ENCODE data around the gene RIC8A.
A peak's percentile ranks its signal among the peaks of the same experiment; 100 is the strongest.
"Not testable (repeated sequence)": the region's sequence is repeated elsewhere in the genome, so short reads cannot be mapped to it uniquely, and the experiment has no call there.

RIC8A gene

DNA sequence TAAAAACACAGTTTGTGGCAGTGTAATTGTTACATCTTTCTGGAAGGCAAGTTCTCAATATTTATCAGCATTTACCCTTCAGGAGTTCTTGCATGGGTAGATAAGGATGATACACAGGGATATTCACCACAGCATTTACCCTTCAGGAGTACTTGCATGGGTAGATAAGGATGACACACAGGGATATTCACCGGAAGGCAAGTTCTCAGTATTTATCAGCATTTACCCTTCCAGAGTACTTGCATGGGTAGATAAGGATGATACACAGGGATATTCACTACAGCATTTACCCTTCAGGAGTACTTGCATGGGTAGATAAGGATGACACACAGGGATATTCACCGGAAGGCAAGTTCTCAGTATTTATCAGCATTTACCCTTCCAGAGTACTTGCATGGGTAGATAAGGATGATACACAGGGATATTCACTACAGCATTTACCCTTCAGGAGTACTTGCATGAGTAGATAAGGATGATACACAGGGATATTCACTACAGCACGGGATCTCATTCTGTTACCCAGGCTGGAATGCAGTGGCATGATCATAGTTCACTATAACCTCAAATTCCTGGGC is 13.2 kb downstream of the RIC8A start:
- DNase-seq = not testable (repeated sequence)

- no peak for DNase-seq
Measured at GRCh38 chr11:221539-221938, 14.0 kb downstream of the RIC8A start.

GRCh38 chr11:221998-222789 is 14.7 kb downstream of the RIC8A start:
- no peak for DNase-seq

DNA sequence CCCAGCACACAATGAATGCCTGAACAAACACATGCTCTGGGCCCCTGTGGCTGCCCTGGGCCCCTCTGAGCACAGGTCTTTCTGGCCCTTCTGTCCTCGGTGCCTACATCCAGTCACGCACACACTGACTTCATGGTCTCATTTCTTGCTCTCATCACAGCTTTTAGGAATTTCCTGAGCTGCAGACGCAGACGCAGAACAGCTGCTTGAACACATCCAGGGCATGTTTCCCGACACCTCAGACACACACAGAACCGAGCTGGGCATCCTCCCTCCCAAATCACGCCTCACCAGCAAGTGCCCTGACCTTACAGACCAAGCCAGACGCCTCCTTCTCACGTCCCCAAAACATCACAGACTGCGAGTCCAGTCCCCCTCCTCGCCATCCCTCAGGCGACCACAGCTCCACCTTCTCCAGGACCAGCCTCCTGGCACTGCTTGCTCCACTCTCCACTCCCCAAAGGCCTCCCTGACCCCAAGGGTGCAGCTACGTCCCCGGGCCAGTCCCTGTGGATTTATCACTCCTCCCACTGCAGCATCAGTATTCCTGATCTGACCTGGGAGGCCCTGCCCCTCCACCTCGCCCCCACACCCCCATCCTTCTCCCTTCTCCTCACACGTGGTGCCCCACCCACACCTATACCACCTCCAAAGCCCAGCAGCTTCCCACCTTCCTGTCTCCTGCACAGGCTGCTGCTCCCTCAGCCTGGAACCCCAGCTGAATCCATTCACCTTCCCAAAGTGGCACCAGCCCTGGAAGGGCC is 15.7 kb downstream of the RIC8A start:
- no peak for DNase-seq

DNA sequence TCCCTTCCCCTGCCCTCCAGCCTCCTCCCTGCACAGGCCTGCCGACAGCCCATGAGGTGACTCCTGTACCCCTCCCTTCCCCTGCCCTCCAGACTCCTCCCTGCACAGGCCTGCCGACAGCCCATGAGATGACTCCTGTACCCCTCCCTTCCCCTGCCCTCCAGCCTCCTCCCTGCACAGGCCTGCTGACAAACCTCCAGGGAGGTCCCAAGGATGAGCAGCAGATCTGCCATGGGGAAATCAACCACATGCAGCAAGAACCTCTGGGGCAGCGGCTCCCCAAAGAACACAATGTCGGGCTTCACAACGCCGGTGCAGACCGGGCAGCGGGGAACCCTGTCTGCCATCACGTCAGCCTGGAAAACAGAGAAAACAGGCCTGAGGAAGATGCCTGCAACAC is 16.4 kb downstream of the RIC8A start:
- DNase-seq = no peak

GRCh38 chr11:224424-224823 is 16.9 kb downstream of the RIC8A start:
- DNase-seq = no peak

- DNase-seq = no peak
Measured at GRCh38 chr11:225734-226453, 18.4 kb downstream of the RIC8A start.

- no peak for DNase-seq
Measured at GRCh38 chr11:227824-228379, 20.4 kb downstream of the RIC8A start.

DNA sequence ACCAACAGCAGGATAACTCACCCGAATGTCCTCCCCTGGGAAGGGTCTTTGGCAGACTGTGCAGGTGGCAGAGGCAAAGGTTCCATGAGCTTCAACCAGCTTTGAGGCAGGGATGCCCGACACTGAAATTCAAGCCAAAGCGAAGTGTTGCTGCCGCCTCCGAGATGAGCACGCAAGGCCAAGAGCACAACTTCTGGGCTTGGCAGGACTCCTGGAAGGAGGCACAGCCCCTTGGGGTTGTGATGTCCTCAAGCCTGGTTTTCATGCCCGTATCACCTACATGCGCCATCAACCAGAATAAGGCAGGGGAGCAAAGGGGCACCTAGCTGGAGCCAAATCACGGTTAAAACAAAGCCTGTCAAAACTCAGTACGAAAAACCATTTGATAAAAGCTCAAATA is 22.9 kb downstream of the RIC8A start:
- DNase-seq = no peak

- DNase-seq = no peak
Measured at GRCh38 chr11:232783-233565, 25.5 kb downstream of the RIC8A start.

GRCh38 chr11:235180-235579 is 27.7 kb downstream of the RIC8A start:
- DNase-seq = no peak

- no peak for DNase-seq
Measured at GRCh38 chr11:235609-235996, 28.1 kb downstream of the RIC8A start.

DNA sequence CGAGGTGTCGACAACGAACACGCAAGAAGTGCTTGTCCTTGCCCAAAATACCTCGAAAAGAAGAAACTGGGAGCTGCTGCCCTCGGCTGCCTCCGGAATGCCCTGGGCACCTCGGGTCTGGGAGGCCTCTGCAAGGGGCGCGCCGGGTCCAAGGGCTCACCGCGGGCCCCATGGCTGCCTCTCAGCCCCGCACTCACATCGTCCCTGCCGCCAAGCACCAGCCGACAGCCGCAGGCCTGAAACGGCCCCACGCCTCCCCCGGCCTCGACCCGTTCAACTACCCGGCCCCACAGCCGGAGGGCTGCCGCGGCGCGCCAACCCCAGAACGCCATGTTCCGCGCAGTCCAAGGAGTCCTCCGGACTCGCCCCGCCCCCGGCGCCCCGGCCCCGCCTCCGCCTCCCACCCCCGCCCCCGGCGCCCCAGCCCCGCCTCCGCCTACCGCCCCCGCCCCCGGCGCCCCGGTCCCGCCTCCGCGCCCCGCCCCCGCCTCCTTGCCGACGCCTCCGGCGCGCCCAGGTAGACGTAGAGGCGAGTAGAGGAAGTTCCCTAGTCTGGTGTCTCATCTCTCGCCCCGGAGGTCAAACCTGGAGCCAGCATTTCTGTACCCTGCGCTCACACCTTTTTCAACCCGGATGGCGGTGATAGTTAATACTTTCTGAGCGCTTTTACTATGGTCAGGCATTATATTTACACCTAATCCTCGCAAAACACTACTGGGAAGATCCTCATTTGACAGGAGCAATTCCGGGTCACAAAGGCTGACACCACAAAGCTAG is 28.7 kb downstream of the RIC8A start, which contains the start of gene SIRT3:
Gene SIRT3 (minus strand): TSS at position 346 of the 777 bp plus-strand sequence. CDS start 14 bp downstream, at position 332.
- DNase-seq = peak; percentile 81

DNA sequence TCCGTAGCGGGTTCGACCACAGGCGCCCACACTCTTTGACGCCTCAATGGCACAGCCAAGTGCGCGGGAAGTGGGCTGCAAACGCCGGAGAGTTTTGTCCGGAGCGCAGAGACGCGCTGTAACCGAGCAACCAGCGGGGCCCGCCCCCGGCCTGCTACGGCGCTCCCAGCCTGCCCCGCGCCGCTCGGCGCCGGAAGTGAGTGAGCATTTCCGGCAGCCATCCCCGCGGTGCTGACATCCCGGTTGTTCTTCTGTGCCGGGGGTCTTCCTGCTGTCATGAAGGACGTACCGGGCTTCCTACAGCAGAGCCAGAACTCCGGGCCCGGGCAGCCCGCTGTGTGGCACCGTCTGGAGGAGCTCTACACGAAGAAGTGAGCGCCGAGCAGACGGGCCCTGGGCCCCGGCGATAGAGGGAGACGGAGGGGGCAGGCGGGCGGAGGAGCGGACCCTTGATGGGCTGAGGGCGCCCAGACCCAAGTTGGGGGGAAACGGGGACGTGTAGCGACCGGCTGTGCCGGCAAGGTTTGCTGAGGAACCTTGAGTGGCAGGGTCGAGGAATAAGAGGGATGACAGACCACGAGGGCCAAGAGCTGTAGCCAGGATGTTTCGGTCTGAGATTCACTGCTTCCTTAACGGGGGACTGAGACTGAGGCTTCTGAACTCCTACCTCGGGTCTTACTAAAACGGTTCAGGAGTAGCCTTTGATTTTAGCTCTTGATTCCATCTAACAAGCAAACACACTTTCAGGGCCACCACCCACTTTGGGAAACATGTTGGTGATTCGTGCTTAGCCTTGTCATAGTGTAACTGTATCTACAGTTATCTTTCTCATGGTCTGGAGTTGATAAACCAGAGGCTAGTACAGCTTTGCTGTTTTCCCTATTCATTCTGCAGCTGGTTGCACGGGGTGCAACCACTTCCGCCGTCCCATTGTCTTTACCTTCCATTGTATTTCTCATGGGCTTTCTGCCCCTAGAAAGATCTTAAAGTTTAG is 29.6 kb downstream of the RIC8A start, which contains the start of gene PSMD13:
Gene PSMD13 (plus strand): TSS at position 203 of the 994 bp plus-strand sequence. CDS start 74 bp downstream, at position 277.
- peak; percentile 86 for DNase-seq

DNA sequence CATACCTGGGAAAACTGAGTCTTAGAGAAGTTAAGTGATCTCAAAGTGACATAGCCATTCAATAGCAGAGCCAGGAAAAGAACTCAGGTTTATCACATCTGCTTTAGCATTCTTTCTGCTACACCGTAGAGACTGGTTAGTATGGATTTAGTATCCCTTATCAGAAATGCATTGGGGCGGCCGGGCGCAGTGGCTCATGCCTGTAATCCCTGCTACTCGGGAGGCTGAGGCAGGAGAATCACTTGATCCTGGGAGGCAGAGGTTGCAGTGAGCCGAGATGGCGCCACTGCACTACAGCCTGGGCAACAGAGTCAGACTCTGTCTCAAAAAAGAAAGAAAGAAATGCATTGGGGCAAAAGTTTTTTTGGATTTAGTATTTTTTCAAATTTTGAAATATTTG is 30.8 kb downstream of the RIC8A start:
- DNase-seq = not testable (repeated sequence)

GRCh38 chr11:240315-240714 is 32.8 kb downstream of the RIC8A start:
- no peak for DNase-seq

- DNase-seq = no peak
Measured at GRCh38 chr11:241634-242033, 34.1 kb downstream of the RIC8A start.

- no peak for DNase-seq
Measured at GRCh38 chr11:244376-244775, 36.9 kb downstream of the RIC8A start.

- no peak for DNase-seq
Measured at GRCh38 chr11:249062-249461, 41.6 kb downstream of the RIC8A start.
